Endothelial cell of umbilical vein (primary cell): Measurements from ENCODE around the gene PITX2. TPM values are rescaled to one million over a fixed set of nuclear protein-coding genes. Genes with fewer than 3 reads are reported as not detected.

ENCODE experiments used
- BruUV-seq: library from RNA; stranded (reverse); fragments of 400-500 nt; replicated peaks from 2 replicates; lab custom pipeline; 2021; lab: Mats Ljungman, UMichigan
- CTCF ChIA-PET: fragments of 300-600, 350-600 bp; sonication (Branson Sonifier 250); formaldehyde crosslinking; loops from one replicate; lab custom pipeline; 2021; ENCODE audit warnings: antibody characterized with exemption, inconsistent platforms; lab: Charles Lee
- POLR2A ChIA-PET: fragments of 300-600, 350-600 bp; sonication (Branson Sonifier 250); formaldehyde crosslinking; loops from one replicate; lab custom pipeline; 2021; ENCODE audit warnings: antibody characterized with exemption, inconsistent platforms; lab: Charles Lee
- DNase-seq: peaks from one replicate; pipeline ENCODE4 v3.0.0-alpha.2; 2011; ENCODE audit warnings: low read depth, low spot score
- FAIRE-seq: peaks from 2 replicates; lab custom pipeline; 2011; peaks lifted over from hg19 to GRCh38; lab: Jason Lieb, UNC
- H2AFZ ChIP-seq: 2 replicates; pipeline ENCODE4 v1.6.0; 2012; ENCODE audit warnings: low read depth, low read length, control low read depth, inconsistent platforms
- H3K27ac ChIP-seq: 2 replicates; pipeline ENCODE4 v1.5.1; 2011; ENCODE audit warnings: low read depth, mild to moderate bottlenecking, control low read depth, low read length, moderate library complexity; ENCODE audit not compliant: insufficient read depth
- H3K27me3 ChIP-seq, 2 experiments: 2 replicates each; pipeline versions ENCODE4 v1.6.0 to v1.6.1; 2011; ENCODE audit warnings: low read length in 2 of 2, mixed read lengths in 1 of 2; ENCODE audit not compliant: control insufficient read depth in 2 of 2, insufficient read depth in 2 of 2
- H3K36me3 ChIP-seq, 2 experiments: 2 replicates in 1 of 2; 3 replicates in 1 of 2; pipeline ENCODE4 v1.5.1; 2011; ENCODE audit warnings: low read length in 2 of 2, mild to moderate bottlenecking in 1 of 2, moderate library complexity in 1 of 2; ENCODE audit not compliant: control insufficient read depth in 2 of 2, insufficient read depth in 2 of 2; ENCODE audit errors: extremely low read depth in 1 of 2
- H3K4me1 ChIP-seq: 3 replicates; pipeline ENCODE4 v1.5.1; 2011; ENCODE audit warnings: mild to moderate bottlenecking, low read length; ENCODE audit not compliant: control insufficient read depth, insufficient read depth; ENCODE audit errors: extremely low read depth
- H3K4me2 ChIP-seq: 2 replicates; pipeline ENCODE4 v1.6.1; 2011; ENCODE audit warnings: low read length, control low read depth, mixed read lengths; ENCODE audit not compliant: insufficient read depth
- H3K4me3 ChIP-seq, 3 experiments: fragments of 200-600 bp in 1 of 3; sonication (generic), shearing (Covaris generic) in 1 of 3; replicated peaks in 1 of 3; 2 replicates each; pipeline ENCODE4 v1.5.1; 2011 to 2016; ENCODE audit warnings: control low read depth in 3 of 3, low read length in 3 of 3, mild to moderate bottlenecking in 2 of 3, inconsistent platforms in 1 of 3, low read depth in 1 of 3, moderate library complexity in 1 of 3; ENCODE audit not compliant: insufficient read depth in 1 of 3
- H3K79me2 ChIP-seq: 2 replicates; pipeline ENCODE4 v1.6.0; 2012; ENCODE audit warnings: low read length, inconsistent platforms; ENCODE audit not compliant: control insufficient read depth, insufficient read depth
- H3K9ac ChIP-seq: replicated peaks from 2 replicates; pipeline ENCODE3; 2011; ENCODE audit warnings: low read length, control low read depth; ENCODE audit not compliant: insufficient read depth; ENCODE audit errors: extremely low read depth
- H3K9me1 ChIP-seq: replicated peaks from 3 replicates; pipeline ENCODE4 v1.6.0; 2011; ENCODE audit warnings: mild to moderate bottlenecking, low read length; ENCODE audit not compliant: control insufficient read depth, insufficient read depth; ENCODE audit errors: extremely low read depth
- H3K9me3 ChIP-seq: replicated peaks from 2 replicates; pipeline ENCODE4 v1.5.1; 2012; ENCODE audit warnings: low read length, inconsistent platforms; ENCODE audit not compliant: control insufficient read depth, insufficient read depth
- H4K20me1 ChIP-seq: replicated peaks from 2 replicates; pipeline ENCODE3; 2011; ENCODE audit warnings: mild to moderate bottlenecking, low read length; ENCODE audit not compliant: control insufficient read depth, insufficient read depth; ENCODE audit errors: extremely low read depth
- CTCF ChIP-seq, 2 donors: IDR thresholded peaks; 1 replicate in 1 of 2; 2 replicates in 1 of 2; pipeline ENCODE4 v1.5.1; 2011; ENCODE audit warnings: low read length in 2 of 2, mild to moderate bottlenecking in 2 of 2, moderate library complexity in 2 of 2, control low read depth in 1 of 2, inconsistent platforms in 1 of 2, low read depth in 1 of 2; ENCODE audit not compliant: insufficient read depth in 1 of 2; ENCODE audit errors: extremely low read depth in 1 of 2
- EZH2 ChIP-seq: IDR thresholded peaks from 2 replicates; pipeline ENCODE4 v1.6.1; 2012; ENCODE audit warnings: borderline replicate concordance, low read depth, mild to moderate bottlenecking, moderate library complexity, low read length, inconsistent platforms; ENCODE audit not compliant: severe bottlenecking
- FOS ChIP-seq: IDR thresholded peaks from 2 replicates; pipeline ENCODE4 v1.6.1; 2011; ENCODE audit warnings: mild to moderate bottlenecking, low read length, moderate library complexity, borderline replicate concordance; ENCODE audit not compliant: insufficient read depth
- GATA2 ChIP-seq: IDR thresholded peaks from 2 replicates; pipeline ENCODE4 v1.7.0; 2011; ENCODE audit warnings: low read depth, mild to moderate bottlenecking, moderate library complexity, mixed read lengths, low read length; ENCODE audit not compliant: insufficient read length, insufficient read depth
- JUN ChIP-seq: IDR thresholded peaks from 2 replicates; pipeline ENCODE4 v1.6.1; 2011; ENCODE audit warnings: borderline replicate concordance, low read depth; ENCODE audit not compliant: insufficient read length, insufficient read depth
- MAX ChIP-seq: IDR thresholded peaks from 2 replicates; pipeline ENCODE4 v1.6.1; 2011; ENCODE audit not compliant: insufficient read depth, insufficient read length
- MYC ChIP-seq: IDR thresholded peaks from one replicate; pipeline ENCODE4 v1.6.1; 2011; ENCODE audit warnings: mild to moderate bottlenecking, low read depth, low read length
- POLR2A ChIP-seq: IDR thresholded peaks from 2 replicates; pipeline ENCODE4 v1.6.1; 2012; ENCODE audit warnings: low read depth, mild to moderate bottlenecking, control low read depth, low read length
- POLR2AphosphoS5 ChIP-seq: IDR thresholded peaks from 2 replicates; pipeline ENCODE4 v1.6.1; 2012; ENCODE audit warnings: low read depth, mild to moderate bottlenecking, control low read depth, low read length, moderate library complexity; ENCODE audit not compliant: insufficient read depth
- dilution Hi-C: fragments of 300-500 bp; cut with MboI; formaldehyde crosslinking; loops from one replicate; pipeline ENCODE4 v1.15.0; 2019; ENCODE audit warnings: low sequenced_read_pairs; ENCODE audit not compliant: extremely low pct_ligation_motif_present
- intact Hi-C: fragments of 100-400 bp; cut with micrococcal nuclease; formaldehyde crosslinking; loops from one replicate; pipeline ENCODE4 v1.10.0; 2022
- polyA plus RNA-seq, 4 experiments: library from polyadenylated mRNA; depleted of rRNA in 3 of 4; stranded (reverse) in 3 of 4; unstranded in 1 of 4; fragments of >200 nt; gene quantifications; 2 replicates each; pipeline versions ENCODE4 v1.2.1 to v1.2.3, GENCODE V29; 2011 to 2012; ENCODE audit warnings: missing spikeins in 1 of 4
- total RNA-seq: library from RNA; stranded (reverse); gene quantifications from 2 replicates; pipeline ENCODE4 v1.2.3, GENCODE V29; 2021

Gene PITX2
- total and polyA plus RNA-seq, 2 donors (not counting 3 experiments of a cell fraction or from before 2014, with no cell fraction given) = 0.04 to 0.31 TPM

GRCh38 chr4:110595583-110595982 lies 27.3 kb downstream of the PITX2 start:
- POLR2A ChIA-PET = no interaction called here
- CTCF ChIA-PET = no interaction called here
- TF ChIP-seq FOS = no peak
- no peak for TF ChIP-seq MAX
- no peak for TF ChIP-seq MYC
- no peak for TF ChIP-seq JUN
- no peak for TF ChIP-seq POLR2AphosphoS5
- TF ChIP-seq POLR2A = no peak
- TF ChIP-seq GATA2 = no peak
- TF ChIP-seq EZH2 = no peak
- TF ChIP-seq CTCF (IDR thresholded peaks at IDR 0.05; ENCODE audit: extremely low read depth in 1 of 2, insufficient read depth in 1 of 2, low read depth in 1 of 2, low read length in 2 of 2) = no peak

More at GRCh38 chr4:110595583-110595982, 27.3 kb downstream of the PITX2 start:
- DNase-seq (no peak), FAIRE-seq (no peak)
- no peak overlapping the region for H3K4me2 ChIP-seq
- no peaks in the 10 kb centered on the region for H3K9me1 ChIP-seq
- H4K20me1 ChIP-seq = no peaks in the 10 kb centered on the region
- H2AFZ ChIP-seq = no peak overlapping the region
- dilution Hi-C loops (no loop called here), intact Hi-C loops (no loop called here)
- no TSS peak for BruUV-seq
- no peaks in the 10 kb centered on the region for H3K9me3 ChIP-seq
- H3K36me3 ChIP-seq = no peaks in the 10 kb centered on the region
- H3K27me3 ChIP-seq = peaks cover 2 to 22% of the 10 kb centered on the region in 2 experiments
- no peaks in the 10 kb centered on the region for H3K79me2 ChIP-seq
- no peaks in the 10 kb centered on the region for H3K4me1 ChIP-seq
- no peak overlapping the region for H3K4me3 ChIP-seq
- no peak overlapping the region for H3K27ac ChIP-seq
- H3K9ac ChIP-seq = no peak overlapping the region
